Middle frontal gyrus (tissue), 1 donor: ENCODE data around the gene SLX4IP.

Source experiments
- DNase-seq: peaks from one replicate; pipeline ENCODE4 v3.0.0-alpha.2; 2015; ENCODE audit warnings: low spot score; ENCODE audit errors: extremely low spot score

Gene SLX4IP

DNA sequence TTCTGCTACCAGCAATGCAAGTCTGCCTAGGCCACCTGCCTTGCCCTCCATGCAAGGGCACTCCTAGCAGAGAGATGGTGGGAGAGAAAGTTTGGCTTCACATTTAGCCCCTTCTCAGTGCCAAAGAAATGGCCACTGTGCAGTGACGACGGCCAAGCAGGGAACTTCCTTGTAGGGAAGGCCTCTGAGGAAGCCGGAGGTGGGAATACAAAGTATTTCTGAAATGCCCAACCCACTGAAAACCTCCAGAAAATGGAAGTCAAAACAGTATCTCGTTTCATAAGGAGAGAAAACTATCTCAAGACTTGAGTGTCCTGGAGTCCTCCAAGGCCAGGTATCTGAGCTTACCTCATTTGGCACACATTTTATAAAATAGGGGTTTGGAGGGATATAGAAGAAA lies 196.0 kb downstream of the SLX4IP start:
- DNase-seq: no peak

DNA sequence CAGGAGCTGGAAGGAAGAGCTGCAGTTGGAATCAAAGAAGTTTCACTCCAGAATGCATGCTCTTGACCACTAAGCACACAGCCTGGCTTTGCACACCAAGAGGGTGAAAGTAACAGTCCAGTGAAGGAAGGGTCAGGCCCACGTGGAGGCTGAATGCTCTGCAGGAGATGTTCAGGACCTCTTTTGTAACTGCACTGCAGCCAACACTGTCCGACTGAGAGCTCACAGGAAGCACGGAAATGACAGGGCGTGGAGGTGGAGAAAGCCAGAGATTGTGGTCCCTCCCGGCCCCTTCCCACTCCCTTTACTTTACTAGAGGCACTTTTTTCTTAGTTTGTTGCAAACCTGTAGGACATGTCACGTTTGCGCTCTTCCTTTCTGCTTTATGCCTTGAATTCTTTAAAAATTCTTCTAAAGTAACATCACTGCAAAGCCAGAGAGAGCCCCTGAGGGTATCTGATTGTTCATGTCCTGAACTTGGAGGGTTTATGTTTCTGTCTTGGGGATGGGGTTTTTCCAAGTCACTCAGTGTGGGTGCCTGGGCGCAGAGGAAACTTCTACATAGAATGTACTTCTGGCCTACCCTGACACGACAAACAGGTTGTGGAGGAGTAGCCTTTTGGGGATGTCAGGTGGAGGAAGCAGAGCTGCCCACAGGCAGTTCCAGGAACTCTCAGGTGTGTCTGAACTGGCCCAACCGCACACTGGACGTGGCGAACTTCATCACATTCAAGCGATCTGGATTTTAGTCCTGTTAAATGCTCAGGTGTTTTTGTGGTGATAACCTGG lies 197.8 kb downstream of the SLX4IP start:
- no peak for DNase-seq

DNA sequence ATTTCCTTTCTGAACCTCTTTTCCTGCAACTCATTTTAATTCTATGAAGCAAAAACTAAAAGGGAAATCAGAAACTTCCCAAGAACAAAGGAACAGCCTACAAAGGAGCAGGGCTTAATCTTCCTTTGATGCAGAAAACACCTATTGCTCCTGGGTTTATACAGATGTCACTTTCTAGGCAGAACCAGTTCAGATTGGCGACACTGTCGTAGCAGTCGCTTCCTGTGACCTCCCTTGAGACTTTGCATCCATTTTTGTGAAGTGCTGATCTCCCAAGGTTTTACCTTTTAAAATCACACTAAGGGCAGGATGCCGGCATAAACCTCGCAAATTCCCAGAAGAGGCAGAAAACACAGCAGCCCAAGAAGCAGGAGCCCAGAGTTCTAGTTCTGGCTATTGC lies 198.6 kb downstream of the SLX4IP start:
- DNase-seq: no peak

DNA sequence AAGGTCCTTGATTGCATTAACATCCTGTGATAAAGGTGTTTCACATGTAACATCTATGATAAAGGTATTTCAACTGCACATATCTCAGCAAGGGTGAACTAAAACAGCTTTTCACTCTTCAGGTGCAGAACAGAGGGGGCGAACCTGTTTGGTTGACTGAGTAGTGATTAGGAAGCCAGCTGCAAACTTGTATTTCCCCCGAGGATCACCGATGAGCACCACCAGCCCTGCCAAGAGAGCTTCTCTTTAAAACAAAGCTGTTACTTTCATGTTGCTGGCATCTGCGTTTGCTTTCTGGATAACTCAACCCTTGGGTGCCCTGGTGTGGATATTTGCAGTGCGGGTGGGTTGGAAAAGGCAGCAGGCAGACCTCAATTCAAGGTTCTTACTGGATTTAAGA lies 199.1 kb downstream of the SLX4IP start:
- no peak for DNase-seq

DNA sequence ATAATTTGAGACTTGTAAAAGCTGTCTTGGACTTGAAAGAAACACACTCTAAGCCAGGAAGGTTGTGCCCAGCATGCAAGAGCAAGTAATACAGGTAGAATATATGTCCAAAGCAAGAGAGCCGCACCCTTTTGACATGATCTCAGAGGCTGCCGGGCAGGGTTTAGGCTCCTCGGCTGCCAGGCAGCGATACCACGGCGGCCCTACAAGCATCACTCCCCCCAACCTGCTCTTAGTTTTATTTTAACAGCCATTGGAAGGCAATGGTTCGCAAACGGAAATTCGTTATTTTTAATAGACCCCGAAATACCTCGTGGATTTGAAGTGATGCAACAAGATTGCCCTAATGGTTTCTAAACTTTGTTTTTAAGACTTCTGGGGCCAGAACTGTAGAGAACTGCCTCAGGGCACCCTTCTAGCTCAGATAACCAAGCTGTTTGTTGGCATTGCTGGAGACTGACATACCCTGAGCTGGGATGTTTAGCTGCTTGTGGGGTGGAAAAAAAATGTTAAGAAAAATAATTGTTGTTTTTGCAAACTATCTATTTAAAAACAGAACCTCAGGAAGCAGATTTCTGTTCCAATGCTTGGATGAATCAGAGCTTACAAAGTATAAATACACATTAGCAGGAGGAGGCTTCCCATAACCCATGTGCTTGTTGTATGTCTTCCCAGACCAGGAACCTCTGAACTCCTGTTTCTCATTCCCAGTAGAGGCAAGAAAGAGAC lies 199.7 kb downstream of the SLX4IP start:
- no peak for DNase-seq

DNA sequence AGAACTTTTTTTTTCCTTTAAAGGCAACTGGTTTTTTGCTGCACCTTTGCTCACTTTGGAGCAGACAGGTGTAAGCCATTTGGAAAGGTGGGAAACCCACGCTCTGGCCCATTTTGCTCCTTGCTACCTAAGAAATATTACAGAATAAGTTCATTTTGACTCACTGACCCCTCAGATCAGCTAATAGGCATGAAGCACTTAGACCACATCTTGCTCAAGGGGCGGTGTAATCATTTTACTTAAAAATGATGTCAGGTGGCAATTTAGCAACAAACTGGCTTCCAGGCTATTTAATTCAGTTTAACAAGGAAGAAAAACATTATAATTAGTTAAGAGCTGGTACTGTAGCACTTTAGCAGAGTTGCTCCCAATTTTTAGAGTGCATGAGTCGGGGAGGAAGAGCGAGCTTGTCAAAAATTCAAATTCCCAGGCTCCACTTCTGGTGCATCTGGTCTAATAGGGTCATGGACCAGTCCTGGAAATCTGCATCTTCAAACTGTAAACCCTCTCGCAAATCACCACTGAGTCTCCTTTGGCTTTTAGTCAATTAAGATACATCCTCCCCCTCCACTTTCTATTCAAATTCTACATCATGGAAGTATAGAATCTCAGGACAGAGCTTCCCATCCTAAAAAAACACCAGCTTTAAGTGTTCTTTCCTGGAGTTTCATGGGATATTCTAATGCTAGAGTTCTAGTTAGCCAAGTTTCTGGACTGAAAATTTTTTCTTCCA lies 200.5 kb downstream of the SLX4IP start:
- DNase-seq: no peak

DNA sequence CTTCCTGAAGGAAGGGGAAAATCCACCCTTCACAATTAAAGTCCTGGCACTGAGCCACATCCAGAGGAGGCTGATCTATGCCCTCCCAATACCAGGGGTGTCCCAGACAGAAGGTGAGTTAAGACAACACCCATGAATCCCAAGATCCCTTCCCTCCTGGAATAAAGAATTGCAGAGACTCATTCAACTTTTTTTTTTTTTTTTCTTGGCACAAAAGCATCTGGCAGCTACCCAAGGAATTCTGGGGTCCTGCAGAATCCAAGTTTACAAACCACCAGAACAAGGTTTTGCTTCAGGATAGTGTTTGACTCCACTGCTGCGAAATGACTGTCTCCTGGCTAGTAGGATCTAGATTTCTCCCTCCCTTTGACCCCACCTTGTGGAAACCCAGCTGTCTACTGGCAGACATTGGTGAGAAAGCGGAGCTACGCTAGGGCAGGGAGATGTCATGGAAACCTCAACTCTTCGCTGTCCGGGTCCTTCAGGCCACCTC lies 201.3 kb downstream of the SLX4IP start:
- no peak for DNase-seq

DNA sequence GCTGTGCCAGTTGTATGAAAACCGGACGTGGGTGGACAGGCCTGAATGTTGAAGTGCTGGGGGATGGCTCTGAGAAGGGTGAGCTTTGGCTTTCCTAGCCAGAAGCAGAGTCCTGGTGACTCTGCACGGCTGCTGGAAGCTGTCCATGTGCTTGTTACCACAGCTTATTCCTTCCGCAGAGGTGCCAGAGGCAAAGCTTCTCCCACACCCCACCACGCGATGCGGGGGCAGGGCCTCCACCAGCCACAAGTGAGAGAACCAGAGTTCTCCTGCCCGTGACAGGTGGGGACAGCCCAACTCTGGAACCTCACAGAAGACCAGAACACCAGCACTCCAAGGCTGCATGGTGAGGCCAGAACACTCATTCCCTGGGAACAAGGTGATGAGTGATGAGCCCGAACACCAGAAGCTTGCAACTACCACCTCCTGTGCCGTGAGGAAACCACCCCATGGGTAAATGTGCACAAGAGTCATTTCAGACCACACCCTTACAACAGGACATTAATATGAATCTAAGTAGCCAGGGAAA lies 202.0 kb downstream of the SLX4IP start:
- no peak for DNase-seq

DNA sequence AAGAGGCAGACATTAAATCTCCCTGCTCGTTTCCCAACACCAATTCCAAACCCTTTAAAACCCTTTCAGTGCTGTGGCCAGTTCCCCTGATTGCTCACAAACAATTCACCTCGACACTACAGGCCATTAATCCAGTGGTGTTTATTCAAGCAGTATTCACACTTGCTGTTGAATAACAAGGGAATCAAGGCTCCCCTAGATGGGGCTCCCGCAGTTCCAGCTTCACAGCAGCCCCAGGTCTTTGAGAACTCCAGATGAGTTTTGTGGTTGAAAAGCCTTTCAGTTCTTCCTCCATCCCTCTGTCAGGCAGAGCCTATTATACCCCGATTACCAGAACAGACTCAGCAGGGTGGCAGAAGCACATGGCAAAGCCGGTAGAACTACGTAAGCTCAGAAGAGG lies 202.5 kb downstream of the SLX4IP start:
- no peak for DNase-seq

DNA sequence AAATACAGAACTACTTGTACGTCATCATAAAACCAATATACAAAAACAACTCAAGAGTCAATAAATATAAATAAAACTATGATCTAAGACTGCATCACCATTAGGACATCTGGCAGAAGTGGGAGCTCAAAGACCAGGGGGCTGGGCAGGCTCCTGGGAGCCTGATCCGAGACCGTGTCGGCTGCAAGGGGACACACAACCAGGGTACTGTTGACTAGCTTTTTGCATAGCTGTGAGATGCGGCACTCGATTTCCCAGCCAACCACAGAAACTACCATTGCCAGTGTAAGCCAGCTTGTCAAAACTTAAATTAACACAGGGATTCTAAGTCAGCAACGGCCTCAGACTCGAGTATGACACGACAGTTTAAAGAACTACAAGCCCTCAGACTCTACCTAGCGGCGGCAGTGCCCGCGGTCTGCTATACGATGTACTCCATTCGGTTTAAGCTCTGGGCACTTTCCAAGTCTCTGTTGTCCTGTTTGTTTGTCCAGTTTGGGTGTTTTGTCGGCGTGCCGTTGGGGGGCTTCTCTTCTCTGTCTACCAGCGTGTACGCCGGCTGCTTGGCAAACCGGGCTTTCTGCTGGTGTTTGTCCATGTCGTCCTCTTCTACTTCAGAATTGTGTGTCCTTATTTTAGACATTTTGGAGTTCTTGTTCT lies 204.1 kb downstream of the SLX4IP start:
- DNase-seq: no peak

DNA sequence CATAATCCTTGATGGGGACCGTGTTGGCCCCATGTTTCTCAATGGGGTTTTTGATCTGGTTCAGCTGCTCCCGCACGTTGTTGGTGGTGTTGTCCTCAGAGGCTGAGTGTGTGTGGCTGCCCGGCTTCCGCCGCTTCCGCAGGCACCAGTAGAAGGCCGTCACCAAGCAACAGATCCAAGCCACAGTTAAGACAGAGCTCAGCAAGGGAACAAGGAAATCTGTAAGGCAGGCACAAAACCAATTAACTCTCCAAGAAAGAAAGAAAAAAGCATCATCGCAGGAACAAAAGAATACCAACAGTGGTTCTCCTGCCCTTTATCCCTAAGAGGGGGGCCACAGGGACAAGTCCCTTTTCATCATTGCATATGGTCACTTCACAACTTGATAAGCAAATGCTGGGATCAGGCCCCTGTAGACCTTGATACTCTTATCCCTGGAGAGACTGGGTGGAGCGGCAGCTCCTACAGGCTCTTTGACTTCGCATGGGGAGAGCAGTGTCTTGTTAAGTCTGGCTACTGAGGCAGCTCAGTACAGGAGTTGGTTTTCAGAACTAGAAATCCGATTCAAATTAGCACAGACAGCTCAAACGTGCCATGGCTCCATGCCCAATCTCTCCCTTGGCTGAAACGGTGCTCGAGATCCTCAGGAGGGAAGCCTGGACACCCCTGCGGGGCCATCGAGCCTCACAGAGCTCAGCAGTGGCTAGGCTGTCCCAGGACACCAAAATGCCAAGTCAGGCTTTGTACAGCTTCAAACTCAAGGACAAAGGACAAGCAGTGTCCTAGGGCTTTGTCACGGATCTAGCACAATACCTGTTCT lies 204.8 kb downstream of the SLX4IP start:
- no peak for DNase-seq

DNA sequence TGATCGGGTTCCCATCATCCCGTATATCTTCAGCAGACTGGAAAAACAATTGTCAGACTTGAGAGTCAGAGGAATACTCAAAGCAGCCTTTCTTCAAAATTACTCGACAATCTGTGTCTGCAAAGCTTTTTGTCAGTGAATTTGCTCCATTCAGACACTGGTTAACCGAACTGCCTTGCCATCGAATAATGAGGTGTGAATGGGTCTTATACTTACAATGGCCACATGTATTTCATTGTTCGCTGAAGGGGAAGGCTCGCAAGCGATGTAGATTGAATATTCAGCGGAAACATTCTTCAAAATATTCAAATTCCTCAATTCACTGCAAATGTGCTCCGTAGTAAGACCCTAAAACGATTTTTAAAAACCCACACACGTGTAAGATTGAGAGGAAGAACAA lies 205.8 kb downstream of the SLX4IP start:
- no peak for DNase-seq

DNA sequence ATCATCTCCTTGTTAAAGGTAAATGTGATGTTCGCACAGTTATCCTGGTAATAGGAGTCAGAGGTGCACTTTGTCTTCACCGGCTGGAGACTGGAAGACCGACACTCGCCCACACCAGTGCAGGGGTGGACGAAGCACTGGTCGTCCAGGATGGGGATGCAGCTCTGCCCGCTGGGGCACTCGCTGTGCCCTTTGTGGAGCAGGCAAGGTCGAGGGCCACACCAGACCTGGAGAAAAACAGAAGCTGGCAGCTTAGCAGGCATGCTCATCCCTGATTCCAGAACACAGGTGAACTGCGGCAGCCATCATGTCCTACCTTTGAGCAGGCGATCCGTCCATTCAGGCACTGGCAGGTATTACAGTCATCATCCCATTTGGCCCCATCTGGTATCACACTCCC lies 206.4 kb downstream of the SLX4IP start:
- DNase-seq: no peak

DNA sequence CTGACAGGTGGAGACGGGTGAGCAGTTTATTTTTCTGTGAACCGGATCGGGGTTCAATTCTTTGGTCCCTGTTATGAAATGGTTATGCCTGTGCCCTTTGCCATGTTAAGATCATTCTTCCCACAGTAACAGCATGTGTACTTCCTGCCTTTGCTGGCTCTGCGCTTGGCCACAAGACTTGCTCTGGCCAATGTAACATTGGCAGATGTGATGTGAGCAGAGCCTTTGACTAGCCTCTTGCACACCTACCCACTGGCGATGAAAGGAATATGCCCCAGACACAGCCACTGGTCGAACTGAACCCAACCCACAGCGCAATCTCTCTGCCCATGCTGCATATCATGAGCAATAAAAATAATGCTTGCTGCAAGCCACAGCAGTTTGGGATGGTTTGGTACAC lies 206.8 kb downstream of the SLX4IP start:
- DNase-seq: no peak

DNA sequence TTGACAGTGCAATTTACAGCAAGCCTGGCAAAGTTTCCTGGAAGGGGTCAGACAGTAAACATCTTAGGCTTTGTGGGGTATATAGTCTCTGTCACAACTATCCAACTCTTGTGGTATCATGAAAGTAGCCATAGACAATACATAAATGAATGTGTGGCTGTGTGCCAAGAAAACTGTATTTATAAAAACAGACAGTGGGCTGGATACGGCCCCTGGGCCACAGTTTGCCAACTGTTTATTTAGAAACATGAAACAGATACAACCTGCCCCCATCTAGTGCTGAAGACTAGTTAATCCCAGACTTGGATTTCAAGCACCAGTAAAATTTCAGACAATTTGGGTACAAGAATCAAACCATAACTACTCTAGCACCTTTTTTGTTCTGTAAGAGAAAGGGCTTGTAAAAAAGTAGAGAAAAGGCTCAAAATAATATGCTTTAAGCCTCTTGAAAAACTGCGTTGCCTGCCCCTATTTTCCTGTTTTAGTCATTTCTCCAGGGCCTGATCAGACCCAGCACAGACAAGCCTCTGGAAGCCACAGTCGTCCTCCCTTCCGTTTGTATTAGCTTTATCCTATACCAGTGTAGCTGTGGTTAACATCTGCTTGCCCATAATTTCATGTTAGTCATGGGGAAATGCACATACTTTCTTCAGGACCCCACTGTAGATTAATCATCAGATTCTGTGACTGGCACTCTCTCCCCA lies 207.9 kb downstream of the SLX4IP start:
- DNase-seq: no peak

DNA sequence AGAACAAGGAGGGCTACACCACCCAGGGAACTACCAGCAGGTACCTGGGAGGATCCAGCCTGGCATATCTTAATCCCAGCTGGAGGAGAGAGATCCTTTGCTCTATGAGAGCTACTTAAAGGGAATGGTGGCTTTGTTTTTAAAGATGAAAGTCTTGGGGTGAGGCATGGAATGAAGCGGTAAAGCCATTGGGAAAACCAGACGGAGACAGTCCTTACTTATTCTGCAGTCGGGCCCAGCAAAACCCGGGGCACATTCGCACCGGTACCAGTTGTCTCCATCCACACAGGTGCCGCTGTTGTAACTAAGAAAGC lies 208.4 kb downstream of the SLX4IP start:
- DNase-seq: no peak

DNA sequence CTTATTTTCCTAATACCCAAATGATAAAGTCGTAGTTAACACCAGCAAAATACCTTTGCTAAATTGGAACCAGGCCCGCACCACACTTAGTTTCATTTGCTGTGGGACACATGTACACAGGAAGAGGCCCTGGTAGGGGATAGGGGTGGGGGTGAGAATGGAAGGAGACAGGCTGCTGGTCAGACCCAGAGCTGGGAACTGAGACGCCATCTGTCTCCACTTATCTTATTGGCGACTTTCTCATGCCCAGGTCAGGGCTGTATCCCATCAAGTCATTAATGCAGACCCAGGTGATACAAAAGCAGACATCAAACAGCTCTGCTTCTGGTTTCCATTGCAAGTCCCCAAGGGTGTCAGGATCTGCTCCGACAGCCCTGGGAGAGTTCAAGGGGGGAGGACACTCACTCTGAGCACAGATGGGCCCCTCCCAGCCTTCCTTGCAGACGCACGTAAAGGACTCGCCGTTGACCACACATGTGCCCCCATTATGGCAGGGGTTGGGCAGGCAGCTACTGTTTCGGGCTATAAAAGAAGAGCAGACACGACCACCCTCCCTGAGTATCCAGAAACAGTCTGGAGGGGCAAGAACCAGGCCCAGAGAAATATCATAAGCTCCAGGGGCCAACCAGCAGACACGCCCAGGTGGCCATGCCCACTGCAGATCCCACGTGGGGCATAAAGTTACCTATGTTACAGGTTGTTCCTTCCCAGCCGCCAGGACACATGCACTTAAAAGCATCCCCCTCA lies 209.5 kb downstream of the SLX4IP start:
- no peak for DNase-seq

DNA sequence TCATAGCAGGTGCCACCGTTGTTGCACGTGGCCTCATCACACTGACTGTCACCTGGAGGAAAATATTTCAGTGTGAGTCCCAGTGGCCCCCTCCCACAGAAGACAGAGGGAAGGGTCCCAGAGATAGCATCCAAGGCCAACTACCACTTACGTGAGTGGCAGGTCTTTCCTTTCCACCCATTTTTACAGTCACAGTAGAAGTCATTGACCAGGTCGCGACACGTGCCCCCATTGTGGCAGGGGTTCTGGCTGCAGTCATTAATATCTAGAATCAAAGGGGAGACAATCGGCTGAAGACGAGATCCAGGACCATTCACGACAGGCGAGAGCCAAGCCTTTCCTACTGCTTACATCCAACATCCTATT lies 210.1 kb downstream of the SLX4IP start:
- DNase-seq: no peak

DNA sequence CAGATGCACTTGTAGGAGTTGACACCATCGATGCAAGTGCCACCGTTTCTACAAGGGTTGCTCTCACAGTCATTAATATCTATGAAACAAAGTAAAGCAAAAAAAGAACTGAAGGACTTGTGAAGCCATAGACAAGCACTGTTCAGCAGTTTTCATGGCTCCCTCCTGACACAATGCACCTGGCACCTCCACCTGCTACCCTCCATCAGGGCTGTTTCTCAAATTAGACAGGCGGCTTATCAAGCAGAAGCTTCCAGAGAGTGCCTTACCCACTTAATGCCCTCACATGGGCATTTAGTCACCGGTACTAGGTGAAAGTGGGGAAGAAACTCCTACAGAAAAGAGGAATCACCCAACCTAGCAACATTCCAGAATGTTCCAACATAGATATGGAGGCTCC lies 210.9 kb downstream of the SLX4IP start:
- no peak for DNase-seq
